ENCODE results near the gene OSBPL10.

Gene OSBPL10

GRCh38 chr3:31971607-31972006 lies 9.5 kb downstream of the OSBPL10 start:
- Histone ChIP-seq H3K79me2 (peaks cover 2% of the 10 kb centered on the region), H3K27ac (no peak overlapping the region), H3K4me1 (no peaks in the 10 kb centered on the region), H3K27me3 (ENCODE audit: control insufficient read depth, insufficient read depth, low read length) (no peaks in the 10 kb centered on the region), H3K9me3 (ENCODE audit: control insufficient read depth, low read length) (no peaks in the 10 kb centered on the region), H3K4me3 (ENCODE audit: low read depth, low read length) (no peak overlapping the region), H3K9ac (no peak overlapping the region), H3K4me2 (ENCODE audit: low read length) (no peak overlapping the region), H3K36me3 (ENCODE audit: control insufficient read depth, insufficient read depth, low read length) (no peaks in the 10 kb centered on the region), H2AFZ (no peak overlapping the region)
- TF ChIP-seq, protein P1, sequence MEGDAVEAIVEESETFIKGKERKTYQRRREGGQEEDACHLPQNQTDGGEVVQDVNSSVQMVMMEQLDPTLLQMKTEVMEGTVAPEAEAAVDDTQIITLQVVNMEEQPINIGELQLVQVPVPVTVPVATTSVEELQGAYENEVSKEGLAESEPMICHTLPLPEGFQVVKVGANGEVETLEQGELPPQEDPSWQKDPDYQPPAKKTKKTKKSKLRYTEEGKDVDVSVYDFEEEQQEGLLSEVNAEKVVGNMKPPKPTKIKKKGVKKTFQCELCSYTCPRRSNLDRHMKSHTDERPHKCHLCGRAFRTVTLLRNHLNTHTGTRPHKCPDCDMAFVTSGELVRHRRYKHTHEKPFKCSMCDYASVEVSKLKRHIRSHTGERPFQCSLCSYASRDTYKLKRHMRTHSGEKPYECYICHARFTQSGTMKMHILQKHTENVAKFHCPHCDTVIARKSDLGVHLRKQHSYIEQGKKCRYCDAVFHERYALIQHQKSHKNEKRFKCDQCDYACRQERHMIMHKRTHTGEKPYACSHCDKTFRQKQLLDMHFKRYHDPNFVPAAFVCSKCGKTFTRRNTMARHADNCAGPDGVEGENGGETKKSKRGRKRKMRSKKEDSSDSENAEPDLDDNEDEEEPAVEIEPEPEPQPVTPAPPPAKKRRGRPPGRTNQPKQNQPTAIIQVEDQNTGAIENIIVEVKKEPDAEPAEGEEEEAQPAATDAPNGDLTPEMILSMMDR (IDR thresholded peaks at IDR 0.05): no peak

DNA sequence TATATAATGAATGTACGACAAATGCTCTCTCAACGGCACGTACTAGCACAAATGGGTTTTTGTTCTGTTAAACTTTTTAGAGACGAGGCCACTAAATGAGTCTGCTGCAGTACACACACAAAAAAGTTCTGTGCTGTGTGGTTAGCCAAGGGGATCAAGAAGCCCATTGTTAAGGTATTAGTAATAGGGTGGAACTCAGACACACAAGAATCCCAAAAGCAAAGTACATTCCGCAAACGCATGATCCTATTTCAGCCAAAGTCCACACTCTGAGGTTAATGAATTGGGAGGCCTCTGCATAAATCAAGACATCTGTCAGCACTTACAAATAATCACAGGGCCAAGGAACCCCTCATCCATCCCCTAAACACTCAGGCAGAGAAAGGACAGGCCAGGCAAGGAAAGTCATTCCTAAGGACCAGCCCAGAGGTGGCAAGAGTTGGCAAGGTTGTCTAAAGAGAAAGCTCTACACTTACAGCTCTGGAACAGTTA lies 12.1 kb downstream of the OSBPL10 start:
- no peaks in the 10 kb centered on the region for H3K4me1 ChIP-seq
- H3K4me2 ChIP-seq (ENCODE audit: low read length): no peak overlapping the region
- peaks cover 2% of the 10 kb centered on the region for H3K79me2 ChIP-seq
- H3K27me3 ChIP-seq (ENCODE audit: control insufficient read depth, insufficient read depth, low read length): no peaks in the 10 kb centered on the region
- TF ChIP-seq, protein P1 (IDR thresholded peaks at IDR 0.05): no peak
- no peak overlapping the region for H3K4me3 ChIP-seq (ENCODE audit: low read depth, low read length)
- H3K9ac ChIP-seq: no peak overlapping the region
- no peaks in the 10 kb centered on the region for H3K36me3 ChIP-seq (ENCODE audit: control insufficient read depth, insufficient read depth, low read length)
- H3K9me3 ChIP-seq (ENCODE audit: control insufficient read depth, low read length): no peaks in the 10 kb centered on the region
- no peak overlapping the region for H3K27ac ChIP-seq
- no peak overlapping the region for H2AFZ ChIP-seq

DNA sequence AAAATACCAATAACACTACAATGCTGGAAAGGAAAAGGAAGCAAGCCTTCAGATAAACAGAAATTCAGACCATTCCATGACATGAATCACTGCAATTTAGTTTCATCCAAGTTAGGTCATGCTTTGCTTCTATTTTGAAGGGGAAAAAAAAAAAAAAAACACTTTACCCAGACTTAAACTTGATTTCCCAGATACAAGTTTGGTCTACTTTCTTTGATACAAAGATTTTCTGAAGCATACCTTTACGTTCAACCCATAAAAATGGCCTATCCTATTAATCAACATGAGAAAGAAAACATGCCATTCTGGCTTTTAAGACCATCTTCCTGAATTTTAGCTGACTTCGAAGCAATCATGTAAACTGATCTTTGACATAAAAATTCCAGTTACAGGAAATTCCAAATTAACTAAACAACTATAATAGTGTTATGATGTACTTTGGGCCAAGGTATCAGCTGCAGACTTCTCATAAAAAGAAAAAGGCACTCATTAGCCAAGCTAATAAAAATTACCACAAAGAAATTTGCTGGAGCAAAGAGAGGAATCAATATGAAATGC lies 12.6 kb downstream of the OSBPL10 start:
- Histone ChIP-seq H3K4me1 (no peaks in the 10 kb centered on the region), H3K4me3 (ENCODE audit: low read depth, low read length) (no peak overlapping the region), H3K36me3 (ENCODE audit: control insufficient read depth, insufficient read depth, low read length) (no peaks in the 10 kb centered on the region), H2AFZ (no peak overlapping the region), H3K79me2 (peaks cover 2% of the 10 kb centered on the region), H3K27me3 (ENCODE audit: control insufficient read depth, insufficient read depth, low read length) (no peaks in the 10 kb centered on the region), H3K9me3 (ENCODE audit: control insufficient read depth, low read length) (no peaks in the 10 kb centered on the region), H3K4me2 (ENCODE audit: low read length) (no peak overlapping the region), H3K9ac (no peak overlapping the region), H3K27ac (peak overlapping the region; percentile 32)
- TF ChIP-seq, protein P1 (IDR thresholded peaks at IDR 0.05): no peak

- no peak overlapping the region for H3K9ac ChIP-seq
- H3K9me3 ChIP-seq (ENCODE audit: control insufficient read depth, low read length): no peaks in the 10 kb centered on the region
- H2AFZ ChIP-seq: no peak overlapping the region
- H3K4me1 ChIP-seq: no peaks in the 10 kb centered on the region
- no peak overlapping the region for H3K4me2 ChIP-seq (ENCODE audit: low read length)
- H3K27ac ChIP-seq: no peak overlapping the region
- H3K4me3 ChIP-seq (ENCODE audit: low read depth, low read length): no peak overlapping the region
- TF ChIP-seq, protein P1 (IDR thresholded peaks at IDR 0.05): no peak
- H3K36me3 ChIP-seq (ENCODE audit: control insufficient read depth, insufficient read depth, low read length): no peaks in the 10 kb centered on the region
- H3K27me3 ChIP-seq (ENCODE audit: control insufficient read depth, insufficient read depth, low read length): no peaks in the 10 kb centered on the region
- H3K79me2 ChIP-seq: no peaks in the 10 kb centered on the region
Measured at GRCh38 chr3:31967592-31967991, 13.5 kb downstream of the OSBPL10 start.

GRCh38 chr3:31966978-31967591 lies 14.0 kb downstream of the OSBPL10 start:
- H2AFZ ChIP-seq: no peak overlapping the region
- H3K4me2 ChIP-seq (ENCODE audit: low read length): no peak overlapping the region
- no peaks in the 10 kb centered on the region for H3K4me1 ChIP-seq
- H3K27me3 ChIP-seq (ENCODE audit: control insufficient read depth, insufficient read depth, low read length): no peaks in the 10 kb centered on the region
- TF ChIP-seq, protein P1 (IDR thresholded peaks at IDR 0.05): no peak
- no peaks in the 10 kb centered on the region for H3K36me3 ChIP-seq (ENCODE audit: control insufficient read depth, insufficient read depth, low read length)
- H3K27ac ChIP-seq: no peak overlapping the region
- no peaks in the 10 kb centered on the region for H3K79me2 ChIP-seq
- H3K4me3 ChIP-seq (ENCODE audit: low read depth, low read length): no peak overlapping the region
- H3K9me3 ChIP-seq (ENCODE audit: control insufficient read depth, low read length): no peaks in the 10 kb centered on the region
- no peak overlapping the region for H3K9ac ChIP-seq

Data from parathyroid adenoma (tissue), 2 donors.